OCI-LY1 (cell line): ENCODE data around the gene ADAMTS8.

Experiments
- H2AFZ ChIP-seq: fragments of 200-600 bp; sonication (generic), shearing (Covaris generic); 2 replicates; pipeline ENCODE4 v1.6.0; 2014; ENCODE audit warnings: antibody characterized with exemption, mild to moderate bottlenecking, low read length
- H3F3A ChIP-seq: fragments of 200-600 bp; sonication (generic), shearing (Covaris generic); 2 replicates; pipeline ENCODE4 v1.6.0; 2014; ENCODE audit warnings: mild to moderate bottlenecking, antibody characterized with exemption, low read length, moderate library complexity; ENCODE audit not compliant: insufficient read depth
- H3K27ac ChIP-seq: fragments of 200-600 bp; sonication (generic); 2 replicates; pipeline ENCODE4 v1.5.1; 2014; ENCODE audit warnings: low read length, mixed run types, mild to moderate bottlenecking, low read depth; ENCODE audit not compliant: poor library complexity, severe bottlenecking
- H3K27me3 ChIP-seq: fragments of 200-600 bp; sonication (generic); 2 replicates; pipeline ENCODE4 v1.6.0; 2014; ENCODE audit warnings: antibody characterized with exemption, mild to moderate bottlenecking, low read length, moderate library complexity; ENCODE audit not compliant: insufficient read depth
- H3K36me3 ChIP-seq: fragments of 200-600 bp; sonication (generic); 2 replicates; pipeline ENCODE4 v1.6.1; 2014; ENCODE audit warnings: mild to moderate bottlenecking, antibody characterized with exemption, low read length, moderate library complexity, mixed read lengths; ENCODE audit not compliant: insufficient read depth
- H3K4me1 ChIP-seq: fragments of 200-600 bp; sonication (generic); 2 replicates; pipeline ENCODE4 v1.5.1; 2014; ENCODE audit warnings: mild to moderate bottlenecking, low read length, moderate library complexity; ENCODE audit not compliant: insufficient read depth, severe bottlenecking
- H3K4me2 ChIP-seq: fragments of 200-600 bp; sonication (generic), shearing (Covaris generic); 2 replicates; pipeline ENCODE4 v1.6.1; 2014; ENCODE audit warnings: low read length
- H3K4me3 ChIP-seq: fragments of 200-600 bp; sonication (generic); 2 replicates; pipeline ENCODE4 v1.5.1; 2014; ENCODE audit warnings: low read length, low read depth, mild to moderate bottlenecking, mixed read lengths; ENCODE audit not compliant: poor library complexity, severe bottlenecking
- H3K79me2 ChIP-seq: fragments of 200-600 bp; shearing (Covaris generic); 2 replicates; pipeline ENCODE4 v1.6.1; 2016; ENCODE audit warnings: mixed run types, low read length, mixed read lengths; ENCODE audit not compliant: insufficient read depth
- H3K9ac ChIP-seq: fragments of 200-600 bp; sonication (generic), shearing (Covaris generic); 2 replicates; pipeline ENCODE4 v1.6.1; 2014; ENCODE audit warnings: mild to moderate bottlenecking, low read length, mixed read lengths
- H3K9me2 ChIP-seq: fragments of 200-600 bp; sonication (generic), shearing (Covaris generic); 2 replicates; pipeline ENCODE4 v1.6.1; 2014; ENCODE audit warnings: low read depth, mild to moderate bottlenecking, low read length, mixed read lengths
- H3K9me3 ChIP-seq: fragments of 200-600 bp; shearing (Covaris generic); 2 replicates; pipeline ENCODE4 v1.6.1; 2014; ENCODE audit warnings: low read length, mixed read lengths
- H4K20me1 ChIP-seq: fragments of 200-600 bp; sonication (generic), shearing (Covaris generic); 2 replicates; pipeline ENCODE4 v1.6.0; 2016; ENCODE audit warnings: mild to moderate bottlenecking, low read length; ENCODE audit not compliant: insufficient read depth
- EZH2 ChIP-seq: fragments of 200-600 bp; sonication (generic), shearing (Covaris generic); IDR thresholded peaks from 2 replicates; pipeline ENCODE4 v1.8.0; 2017; ENCODE audit warnings: borderline replicate concordance, mixed run types, mild to moderate bottlenecking, antibody characterized with exemption, low read length, moderate library complexity, mixed read lengths
- TF ChIP-seq, protein P1 (sequence below): fragments of 200-600 bp; sonication (generic), shearing (Covaris generic); IDR thresholded peaks from 2 replicates; pipeline ENCODE4 v1.5.1; 2017; ENCODE audit warnings: mild to moderate bottlenecking, antibody characterized with exemption, low read length, moderate library complexity, mixed read lengths

ADAMTS8 gene

DNA sequence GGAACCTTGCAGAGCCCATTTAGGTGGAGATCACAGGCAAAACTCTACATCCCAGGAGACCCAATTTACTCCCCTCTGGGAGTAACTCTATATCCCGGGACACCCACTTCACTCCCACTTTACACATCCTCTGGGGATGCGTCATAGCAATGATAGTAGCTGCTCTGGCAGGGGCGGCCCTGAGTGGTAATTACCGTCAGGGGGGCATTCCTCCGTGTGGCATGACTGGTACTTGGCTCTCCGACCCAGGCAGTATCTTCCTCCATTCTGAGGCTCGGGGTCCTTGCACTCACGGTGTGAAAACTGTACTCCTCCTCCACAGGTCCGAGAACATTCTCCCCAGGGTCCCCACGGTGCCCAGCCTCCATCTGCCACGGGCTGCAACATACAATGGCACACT is 17.2 kb downstream of the ADAMTS8 start:
- H3K4me1 ChIP-seq = no peaks in the 10 kb centered on the region
- no peaks in the 10 kb centered on the region for H3K9me3 ChIP-seq
- TF ChIP-seq EZH2 = no peak
- TF ChIP-seq, protein P1, sequence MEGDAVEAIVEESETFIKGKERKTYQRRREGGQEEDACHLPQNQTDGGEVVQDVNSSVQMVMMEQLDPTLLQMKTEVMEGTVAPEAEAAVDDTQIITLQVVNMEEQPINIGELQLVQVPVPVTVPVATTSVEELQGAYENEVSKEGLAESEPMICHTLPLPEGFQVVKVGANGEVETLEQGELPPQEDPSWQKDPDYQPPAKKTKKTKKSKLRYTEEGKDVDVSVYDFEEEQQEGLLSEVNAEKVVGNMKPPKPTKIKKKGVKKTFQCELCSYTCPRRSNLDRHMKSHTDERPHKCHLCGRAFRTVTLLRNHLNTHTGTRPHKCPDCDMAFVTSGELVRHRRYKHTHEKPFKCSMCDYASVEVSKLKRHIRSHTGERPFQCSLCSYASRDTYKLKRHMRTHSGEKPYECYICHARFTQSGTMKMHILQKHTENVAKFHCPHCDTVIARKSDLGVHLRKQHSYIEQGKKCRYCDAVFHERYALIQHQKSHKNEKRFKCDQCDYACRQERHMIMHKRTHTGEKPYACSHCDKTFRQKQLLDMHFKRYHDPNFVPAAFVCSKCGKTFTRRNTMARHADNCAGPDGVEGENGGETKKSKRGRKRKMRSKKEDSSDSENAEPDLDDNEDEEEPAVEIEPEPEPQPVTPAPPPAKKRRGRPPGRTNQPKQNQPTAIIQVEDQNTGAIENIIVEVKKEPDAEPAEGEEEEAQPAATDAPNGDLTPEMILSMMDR = no peak
- no peak overlapping the region for H3K4me2 ChIP-seq
- H2AFZ ChIP-seq = no peak overlapping the region
- H3K9me2 ChIP-seq = no peaks in the 10 kb centered on the region
- no peaks in the 10 kb centered on the region for H3F3A ChIP-seq
- H3K36me3 ChIP-seq = no peaks in the 10 kb centered on the region
- H4K20me1 ChIP-seq = no peaks in the 10 kb centered on the region
- H3K9ac ChIP-seq = no peak overlapping the region
- no peaks in the 10 kb centered on the region for H3K27me3 ChIP-seq
- no peaks in the 10 kb centered on the region for H3K79me2 ChIP-seq
- H3K27ac ChIP-seq = no peak overlapping the region
- H3K4me3 ChIP-seq = no peak overlapping the region

DNA sequence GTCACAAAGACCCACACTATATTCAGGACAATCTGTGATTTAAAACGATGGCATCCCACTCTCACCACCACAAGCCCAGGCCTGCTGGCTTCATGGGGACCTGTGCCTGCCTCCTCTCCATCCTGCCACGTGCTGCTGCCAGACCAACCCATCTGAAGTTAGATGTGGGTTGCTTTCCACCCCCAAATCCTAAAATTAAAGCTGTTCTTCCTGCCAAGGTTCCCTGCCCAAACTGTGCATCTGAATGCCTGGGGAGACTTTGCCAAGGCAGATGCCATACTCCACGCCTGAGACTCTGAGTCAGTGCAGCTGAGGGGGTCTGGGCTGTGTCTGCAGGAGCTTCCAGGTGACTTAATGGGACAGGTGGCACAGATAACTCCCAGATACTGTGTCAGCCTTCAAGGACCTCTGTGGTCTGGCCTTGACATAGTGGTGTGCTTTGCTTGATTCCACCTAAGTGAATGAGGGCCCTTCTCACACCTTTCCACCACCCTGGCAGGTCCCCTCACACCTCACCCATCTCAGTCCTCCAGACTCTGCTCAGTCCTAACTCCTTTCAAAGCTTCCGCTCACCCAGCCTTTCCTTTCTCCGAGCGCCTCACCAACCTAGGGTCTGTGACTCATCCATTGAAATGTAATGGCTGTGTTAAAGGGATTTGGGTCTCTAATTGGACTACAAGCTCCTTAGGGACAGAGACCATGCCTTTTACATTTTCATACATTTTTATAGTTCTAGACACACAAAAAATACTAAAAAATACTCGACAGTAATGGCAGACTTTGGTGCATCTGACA is 18.6 kb downstream of the ADAMTS8 start:
- H4K20me1 ChIP-seq = no peaks in the 10 kb centered on the region
- H3K9me2 ChIP-seq = no peaks in the 10 kb centered on the region
- TF ChIP-seq, protein P1 = no peak
- no peak for TF ChIP-seq EZH2
- H3K4me1 ChIP-seq = no peaks in the 10 kb centered on the region
- no peak overlapping the region for H3K4me3 ChIP-seq
- H2AFZ ChIP-seq = no peak overlapping the region
- no peaks in the 10 kb centered on the region for H3F3A ChIP-seq
- no peaks in the 10 kb centered on the region for H3K9me3 ChIP-seq
- no peak overlapping the region for H3K4me2 ChIP-seq
- H3K27ac ChIP-seq = no peak overlapping the region
- no peaks in the 10 kb centered on the region for H3K27me3 ChIP-seq
- H3K79me2 ChIP-seq = no peaks in the 10 kb centered on the region
- H3K36me3 ChIP-seq = no peaks in the 10 kb centered on the region
- H3K9ac ChIP-seq = no peak overlapping the region

DNA sequence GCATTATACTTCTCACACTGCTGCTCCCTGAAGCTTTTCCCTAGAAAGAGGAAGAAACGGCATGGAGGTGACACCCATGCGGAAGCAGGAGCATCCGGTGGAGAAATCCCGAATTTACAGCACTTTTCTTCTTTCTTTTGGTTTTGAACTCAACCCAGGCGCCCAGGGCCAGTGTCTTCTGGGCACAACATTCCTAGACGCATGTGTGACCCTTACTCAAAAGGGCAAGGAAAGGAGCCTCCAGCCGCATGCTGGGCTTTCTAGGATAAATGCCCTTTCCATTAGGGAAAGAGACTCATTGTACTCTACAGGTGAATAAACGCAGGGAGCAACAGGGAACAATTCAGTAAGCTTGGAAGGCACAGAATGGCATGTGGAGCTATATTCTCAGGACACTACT is 19.5 kb downstream of the ADAMTS8 start:
- Histone ChIP-seq H3K9me2 (no peaks in the 10 kb centered on the region), H3K9me3 (no peaks in the 10 kb centered on the region), H4K20me1 (no peaks in the 10 kb centered on the region), H3F3A (no peaks in the 10 kb centered on the region), H3K4me1 (no peaks in the 10 kb centered on the region), H3K4me3 (no peak overlapping the region), H3K4me2 (no peak overlapping the region), H3K79me2 (no peaks in the 10 kb centered on the region), H3K27ac (no peak overlapping the region), H3K36me3 (no peaks in the 10 kb centered on the region), H2AFZ (no peak overlapping the region), H3K27me3 (no peaks in the 10 kb centered on the region), H3K9ac (no peak overlapping the region)
- TF ChIP-seq EZH2 = no peak
- TF ChIP-seq, protein P1 = no peak
